Measurements from ENCODE around the gene CAPN10.

GRCh38 chr2:240629619-240629967 is 43.1 kb downstream of the CAPN10 start:
- TF ChIP-seq EZH2phosphoT487 (IDR thresholded peaks at IDR 0.05; ENCODE audit: insufficient read depth, low read depth) (no peak), EZH2 (IDR thresholded peaks at IDR 0.05; ENCODE audit: insufficient read depth, poor library complexity, severe bottlenecking) (no peak)

All from GM23248 (cell line).